Panc1 (cell line): ENCODE measurements around the gene NOS3. TPM values are rescaled to one million over a fixed set of nuclear protein-coding genes. Genes with fewer than 3 reads are reported as not detected.
"Not testable (repeated sequence)": the region's sequence is repeated elsewhere in the genome, so short reads cannot be mapped to it uniquely, and the experiment has no call there.

Source experiments
- ATAC-seq: fragments of 200-7000 bp; cut with Tn5 transposase; 2 replicates; pipeline ENCODE4 v1.9.1; 2020; ENCODE audit warnings: mild to moderate bottlenecking, moderate library complexity
- BruUV-seq: library from RNA; stranded (reverse); fragments of 400-500 nt; replicated peaks from 2 replicates; lab custom pipeline; 2021; lab: Mats Ljungman, UMichigan
- CTCF ChIA-PET: fragments of 300-600 bp; sonication (Branson Sonifier 250); formaldehyde crosslinking; loops from one replicate; lab custom pipeline; 2022; ENCODE audit warnings: antibody characterized with exemption; lab: Charles Lee
- POLR2A ChIA-PET: fragments of 300-600 bp; sonication (Branson Sonifier 250); formaldehyde crosslinking; loops from one replicate; lab custom pipeline; 2022; ENCODE audit warnings: antibody characterized with exemption; lab: Charles Lee
- DNase-seq: peaks from one replicate; pipeline ENCODE4 v3.0.0-alpha.2; 2010; ENCODE audit warnings: low read depth, low spot score
- H3K27ac ChIP-seq: 2 replicates; pipeline ENCODE4 v1.5.1; 2011; ENCODE audit warnings: mild to moderate bottlenecking, low read length, inconsistent platforms
- H3K27me3 ChIP-seq: fragments of 200-500 bp; sonication (Bioruptor generic); 2 replicates; pipeline ENCODE4 v1.6.0; 2014; ENCODE audit warnings: low read length, inconsistent platforms; ENCODE audit not compliant: control insufficient read depth, insufficient read depth
- H3K36me3 ChIP-seq: fragments of 200-500 bp; sonication (Bioruptor generic); 2 replicates; pipeline ENCODE4 v1.5.1; 2014; ENCODE audit warnings: inconsistent platforms, mild to moderate bottlenecking, low read length, moderate library complexity; ENCODE audit not compliant: control insufficient read depth, insufficient read depth
- H3K4me1 ChIP-seq: 2 replicates; pipeline ENCODE4 v1.5.1; 2011; ENCODE audit warnings: inconsistent platforms, mild to moderate bottlenecking, low read length, moderate library complexity; ENCODE audit not compliant: control insufficient read depth, insufficient read depth
- H3K4me3 ChIP-seq, 2 experiments: 2 replicates each; pipeline ENCODE4 v1.5.1; 2011 to 2012; ENCODE audit warnings: low read depth in 2 of 2, low read length in 2 of 2, mild to moderate bottlenecking in 2 of 2, inconsistent platforms in 1 of 2, moderate library complexity in 1 of 2
- H3K9me3 ChIP-seq: fragments of 200-500 bp; sonication (Bioruptor generic); 2 replicates; pipeline ENCODE4 v1.5.1; 2014; ENCODE audit warnings: low read depth, mild to moderate bottlenecking, inconsistent platforms, low read length, moderate library complexity; ENCODE audit not compliant: control insufficient read depth, insufficient read depth
- CTCF ChIP-seq: fragments of 450-650 bp; IDR thresholded peaks from 2 replicates; pipeline ENCODE4 v1.5.1; 2017; ENCODE audit warnings: mild to moderate bottlenecking
- POLR2AphosphoS5 ChIP-seq: IDR thresholded peaks from 2 replicates; pipeline ENCODE4 v1.6.1; 2012; ENCODE audit warnings: mild to moderate bottlenecking, low read depth, low read length, moderate library complexity
- REST ChIP-seq, 2 experiments: IDR thresholded peaks; 2 replicates each; pipeline ENCODE4 v1.6.1; 2011 to 2012; ENCODE audit warnings: low read depth in 2 of 2, control low read depth in 1 of 2, low read length in 1 of 2, mild to moderate bottlenecking in 1 of 2, moderate library complexity in 1 of 2; ENCODE audit not compliant: insufficient read depth in 1 of 2
- SIN3A ChIP-seq: IDR thresholded peaks from 2 replicates; pipeline ENCODE4 v1.6.1; 2012; ENCODE audit warnings: low read depth, mild to moderate bottlenecking, low read length, moderate library complexity, borderline replicate concordance; ENCODE audit not compliant: insufficient read depth
- TCF7L2 ChIP-seq: IDR thresholded peaks from 2 replicates; pipeline ENCODE4 v1.6.1; 2011; ENCODE audit warnings: mild to moderate bottlenecking, low read depth, low read length, inconsistent platforms
- in situ Hi-C: cut with HindIII; loops from 2 replicates; pipeline ENCODE4 v1.10.0; 2016; ENCODE audit warnings: low sequenced_read_pairs, low pct_unique_long_range_greater_than_20kb
- intact Hi-C: fragments of 100-400 bp; cut with micrococcal nuclease; formaldehyde crosslinking; loops from one replicate; pipeline ENCODE4 v1.10.0; 2022; ENCODE audit not compliant: unreplicated experiment
- total RNA-seq: library from RNA; stranded (reverse); gene quantifications from one replicate; pipeline ENCODE4 v1.2.1, GENCODE V29; 2021; ENCODE audit not compliant: unreplicated experiment

The NOS3 gene
- total RNA-seq, 1 experiment from 2014 or later, result 3.1 TPM

- H3K27ac ChIP-seq, result no peak overlapping the region
- no peak for ATAC-seq
- in situ Hi-C loops, result no loop called here
- no peaks in the 10 kb centered on the region for H3K9me3 ChIP-seq
- H3K4me1 ChIP-seq, result peaks cover 15% of the 10 kb centered on the region
- POLR2A ChIA-PET, result interaction anchor here (1.0 kb wide), 1 partner anchor 13 kb away, joined by 3 read pairs; the partner anchor contains the start of gene ABCB8
- H3K4me3 ChIP-seq, result no peak overlapping the region
- no peaks in the 10 kb centered on the region for H3K27me3 ChIP-seq
- CTCF ChIA-PET, result no interaction called here
- BruUV-seq, result no TSS peak
- H3K36me3 ChIP-seq, result no peaks in the 10 kb centered on the region
- TF ChIP-seq POLR2AphosphoS5, result no peak
- TF ChIP-seq TCF7L2, result no peak
- no peak for TF ChIP-seq SIN3A
- TF ChIP-seq CTCF, result no peak
- TF ChIP-seq REST (IDR thresholded peaks at IDR 0.05; ENCODE audit: insufficient read depth in 1 of 2, low read depth in 2 of 2, low read length in 1 of 2), result no peak
- intact Hi-C loops, result no loop called here
- DNase-seq, result no peak
Observed at GRCh38 chr7:151040616-151041375, 50.0 kb downstream of the NOS3 start.

GRCh38 chr7:151043449-151043848 lies 52.6 kb downstream of the NOS3 start:
- H3K4me1 ChIP-seq, result peaks cover 14% of the 10 kb centered on the region
- H3K9me3 ChIP-seq, H3K4me3 ChIP-seq, H3K27ac ChIP-seq, H3K27me3 ChIP-seq, intact Hi-C loops, CTCF ChIA-PET, H3K36me3 ChIP-seq, in situ Hi-C loops, POLR2A ChIA-PET, ATAC-seq, BruUV-seq, DNase-seq: not testable (repeated sequence)

GRCh38 chr7:151043959-151044358 lies 53.1 kb downstream of the NOS3 start:
- ChIA-PET CTCF (interaction anchor here (0.7 kb wide), 1 partner anchor 64 kb away, joined by 3 read pairs; no protein-coding TSS in a partner anchor), POLR2A (no interaction called here)
- Histone ChIP-seq H3K4me3 (no peak overlapping the region), H3K4me1 (peaks cover 9% of the 10 kb centered on the region), H3K27ac (no peak overlapping the region), H3K27me3 (no peaks in the 10 kb centered on the region), H3K36me3 (no peaks in the 10 kb centered on the region), H3K9me3 (no peaks in the 10 kb centered on the region)
- BruUV-seq, result no TSS peak
- TF ChIP-seq CTCF, result no peak
- TF ChIP-seq POLR2AphosphoS5, result no peak
- TF ChIP-seq TCF7L2, result no peak
- no peak for TF ChIP-seq SIN3A
- TF ChIP-seq REST (IDR thresholded peaks at IDR 0.05; ENCODE audit: insufficient read depth in 1 of 2, low read depth in 2 of 2, low read length in 1 of 2), result no peak
- in situ Hi-C loops (no loop called here), intact Hi-C loops (no loop called here)
- no peak for ATAC-seq
- no peak for DNase-seq
